AG10803 (cell line): ENCODE results near the gene IL1R2.

Experiments
- DNase-seq: peaks from one replicate; pipeline ENCODE4 v3.0.0; 2010; ENCODE audit warnings: low read depth
- H3K4me3 ChIP-seq: 2 replicates; pipeline ENCODE4 v1.5.1; 2011; ENCODE audit warnings: mild to moderate bottlenecking, low read length, control low read depth
- TF ChIP-seq, protein P1 (sequence below): conservative IDR thresholded peaks from 2 replicates; pipeline ENCODE4 v1.5.1; 2011; ENCODE audit warnings: mild to moderate bottlenecking, low read length, control low read depth, inconsistent platforms

IL1R2 gene, protein sequence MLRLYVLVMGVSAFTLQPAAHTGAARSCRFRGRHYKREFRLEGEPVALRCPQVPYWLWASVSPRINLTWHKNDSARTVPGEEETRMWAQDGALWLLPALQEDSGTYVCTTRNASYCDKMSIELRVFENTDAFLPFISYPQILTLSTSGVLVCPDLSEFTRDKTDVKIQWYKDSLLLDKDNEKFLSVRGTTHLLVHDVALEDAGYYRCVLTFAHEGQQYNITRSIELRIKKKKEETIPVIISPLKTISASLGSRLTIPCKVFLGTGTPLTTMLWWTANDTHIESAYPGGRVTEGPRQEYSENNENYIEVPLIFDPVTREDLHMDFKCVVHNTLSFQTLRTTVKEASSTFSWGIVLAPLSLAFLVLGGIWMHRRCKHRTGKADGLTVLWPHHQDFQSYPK

DNA sequence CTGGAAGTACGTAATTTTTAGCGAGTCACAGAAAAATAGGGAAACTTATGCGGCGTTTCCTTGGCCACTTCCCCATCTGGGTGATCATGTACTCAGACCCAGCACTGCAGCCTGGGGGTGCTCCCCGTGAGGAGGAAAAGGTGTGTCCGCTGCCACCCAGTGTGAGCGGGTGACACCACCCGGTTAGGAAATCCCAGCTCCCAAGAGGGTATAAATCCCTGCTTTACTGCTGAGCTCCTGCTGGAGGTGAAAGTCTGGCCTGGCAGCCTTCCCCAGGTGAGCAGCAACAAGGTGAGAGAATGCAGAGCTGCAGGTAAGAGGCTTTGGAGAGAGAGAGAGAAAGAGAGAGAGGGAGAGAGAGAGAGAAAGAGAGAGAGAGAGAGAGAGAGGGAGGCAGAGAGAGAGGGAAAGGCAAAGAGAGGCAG lies at the start of gene IL1R2:
Gene IL1R2 (plus strand): TSS at position 240 of the 425 bp plus-strand sequence. CDS start 16,616 bp downstream, outside the sequence.
- TF ChIP-seq, protein P1, sequence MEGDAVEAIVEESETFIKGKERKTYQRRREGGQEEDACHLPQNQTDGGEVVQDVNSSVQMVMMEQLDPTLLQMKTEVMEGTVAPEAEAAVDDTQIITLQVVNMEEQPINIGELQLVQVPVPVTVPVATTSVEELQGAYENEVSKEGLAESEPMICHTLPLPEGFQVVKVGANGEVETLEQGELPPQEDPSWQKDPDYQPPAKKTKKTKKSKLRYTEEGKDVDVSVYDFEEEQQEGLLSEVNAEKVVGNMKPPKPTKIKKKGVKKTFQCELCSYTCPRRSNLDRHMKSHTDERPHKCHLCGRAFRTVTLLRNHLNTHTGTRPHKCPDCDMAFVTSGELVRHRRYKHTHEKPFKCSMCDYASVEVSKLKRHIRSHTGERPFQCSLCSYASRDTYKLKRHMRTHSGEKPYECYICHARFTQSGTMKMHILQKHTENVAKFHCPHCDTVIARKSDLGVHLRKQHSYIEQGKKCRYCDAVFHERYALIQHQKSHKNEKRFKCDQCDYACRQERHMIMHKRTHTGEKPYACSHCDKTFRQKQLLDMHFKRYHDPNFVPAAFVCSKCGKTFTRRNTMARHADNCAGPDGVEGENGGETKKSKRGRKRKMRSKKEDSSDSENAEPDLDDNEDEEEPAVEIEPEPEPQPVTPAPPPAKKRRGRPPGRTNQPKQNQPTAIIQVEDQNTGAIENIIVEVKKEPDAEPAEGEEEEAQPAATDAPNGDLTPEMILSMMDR: no peak
- H3K4me3 ChIP-seq: no peak within 1 kb of the TSS
- DNase-seq: no peak

DNA sequence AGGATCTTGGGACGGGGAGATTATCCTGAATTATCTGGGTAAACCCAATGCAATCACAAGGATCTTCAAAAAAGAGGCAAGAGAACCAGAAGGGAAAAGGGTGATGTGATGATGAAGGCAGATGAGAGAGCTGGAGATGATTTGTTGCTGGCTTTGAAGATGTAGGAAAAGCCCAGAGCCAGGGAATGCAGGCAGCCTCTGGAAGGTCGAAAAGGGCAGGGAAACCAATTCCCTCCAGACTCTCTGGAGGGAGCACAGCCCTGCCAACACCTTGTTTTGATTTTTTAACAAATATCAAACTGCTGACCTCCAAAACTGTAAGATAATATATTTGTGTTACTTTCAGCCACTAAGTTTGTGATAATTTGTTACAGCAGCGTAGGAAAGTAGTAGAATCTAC lies 48.9 kb upstream of the IL1R2 start:
- no peak overlapping the region for H3K4me3 ChIP-seq
- TF ChIP-seq, protein P1: no peak
- no peak for DNase-seq

DNA sequence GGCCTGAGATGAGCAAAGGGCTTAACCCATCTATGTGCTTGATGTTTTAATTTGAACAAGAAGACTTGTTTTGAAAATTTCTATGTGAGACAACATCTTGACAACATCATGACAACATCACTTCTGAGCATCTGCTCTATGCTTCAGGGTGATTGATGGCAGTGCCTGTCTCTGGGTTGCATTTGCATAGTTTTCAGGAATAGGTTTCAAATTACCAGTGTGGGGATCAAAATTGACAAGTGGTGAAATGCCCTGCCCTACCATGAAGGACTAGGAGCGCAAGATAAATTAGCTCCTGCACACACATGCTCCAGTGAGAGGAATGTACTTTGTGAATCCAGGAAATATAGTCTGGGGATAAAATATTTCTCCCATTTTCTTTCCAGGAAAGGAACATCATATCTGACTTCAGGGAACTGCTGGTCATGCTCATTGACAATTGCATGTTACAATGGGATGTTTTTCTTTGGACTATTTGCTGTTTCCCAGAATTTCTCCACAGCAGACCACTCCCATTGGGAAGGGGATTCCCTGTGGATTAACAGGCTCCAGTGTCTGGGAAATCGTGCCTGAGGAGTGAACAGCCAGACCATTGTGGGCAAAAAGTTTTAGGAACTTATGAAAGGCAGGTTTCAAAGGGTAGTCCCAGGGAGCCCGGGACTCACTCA lies 45.3 kb upstream of the IL1R2 start:
- H3K4me3 ChIP-seq: no peak overlapping the region
- TF ChIP-seq, protein P1: no peak
- DNase-seq: peak; percentile 11

DNA sequence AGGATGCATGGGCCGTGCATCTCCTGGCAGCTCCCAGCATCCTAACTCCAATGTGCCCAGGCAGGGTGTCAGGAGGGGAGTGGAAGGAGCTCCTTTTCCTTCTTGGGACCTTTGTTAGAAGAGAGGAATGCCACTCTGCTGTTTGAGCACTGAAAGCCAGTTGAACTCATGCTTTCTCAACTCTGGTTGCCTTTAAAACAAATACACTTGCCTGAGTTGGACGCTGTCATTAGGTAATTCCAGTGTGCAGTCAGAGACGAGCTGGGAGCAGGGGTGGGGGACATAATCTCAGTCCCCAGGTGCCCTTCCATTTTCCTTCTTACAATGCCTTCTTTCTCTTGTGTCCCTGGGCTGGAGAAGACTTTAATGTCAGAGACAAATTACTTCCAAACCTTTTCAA lies 44.4 kb upstream of the IL1R2 start:
- TF ChIP-seq, protein P1: no peak
- H3K4me3 ChIP-seq: no peak overlapping the region

DNA sequence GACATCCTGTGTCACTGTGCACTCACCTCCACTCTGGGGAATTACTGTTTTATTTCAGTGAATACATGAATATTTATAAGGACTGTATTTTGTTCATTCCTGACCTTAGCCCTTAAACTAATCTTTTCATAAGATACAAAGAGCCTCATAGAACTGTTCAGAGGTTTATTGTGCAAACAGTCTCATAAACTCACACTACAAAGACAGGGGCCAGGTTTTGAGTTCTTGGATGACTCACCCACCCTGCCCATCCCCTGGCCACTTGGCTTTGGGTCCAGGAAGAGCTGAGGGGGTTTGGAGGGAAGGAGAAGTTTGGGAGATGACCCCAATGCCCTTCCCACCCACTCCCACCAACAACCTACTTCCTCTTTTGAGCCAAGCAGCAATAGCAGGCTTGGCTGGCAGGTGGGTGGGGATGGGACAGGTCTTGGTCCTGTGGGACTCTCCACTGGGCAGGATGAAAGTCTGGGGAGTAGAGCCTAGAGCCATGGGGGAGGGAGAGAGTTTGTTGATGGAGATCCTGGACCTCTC lies 43.1 kb upstream of the IL1R2 start:
- TF ChIP-seq, protein P1: no peak

More for the DNA sequence above, 44.4 kb upstream of the IL1R2 start:
- no peak for DNase-seq

DNA sequence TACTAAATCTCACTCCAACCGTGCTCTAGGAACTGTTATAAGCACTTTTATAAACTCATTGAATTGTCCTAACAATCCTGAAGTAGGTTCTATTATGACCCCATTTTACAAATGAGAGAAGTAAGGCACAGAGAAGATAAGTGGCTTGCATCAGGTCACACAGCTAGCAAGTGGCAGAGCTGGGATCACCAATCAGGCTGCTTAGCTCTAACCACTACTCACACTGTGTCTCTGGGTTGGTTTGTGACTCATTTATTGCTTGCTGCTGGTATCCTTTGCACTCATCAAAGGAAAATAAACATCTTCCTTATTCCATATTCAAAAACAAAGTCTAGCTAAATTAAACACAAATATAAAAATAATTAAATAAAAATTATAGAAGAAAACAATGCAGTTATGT lies 42.5 kb upstream of the IL1R2 start:
- no peak overlapping the region for H3K4me3 ChIP-seq
- no peak for DNase-seq

More for the DNA sequence above, 43.1 kb upstream of the IL1R2 start:
- DNase-seq: no peak
- no peak overlapping the region for H3K4me3 ChIP-seq

More for the DNA sequence above, 42.5 kb upstream of the IL1R2 start:
- TF ChIP-seq, protein P1: no peak
